ENCODE results near the gene SYNGR3. TPM values are rescaled to one million over a fixed set of nuclear protein-coding genes. Genes with fewer than 3 reads are reported as not detected.

SYNGR3 gene
- polyA plus RNA-seq, 1 donor from 2014 or later: 61.0 TPM

- no peak for TF ChIP-seq POLR2AphosphoS5 (IDR thresholded peaks at IDR 0.05)
- no peak for TF ChIP-seq EZH2 (IDR thresholded peaks at IDR 0.05; ENCODE audit: borderline replicate concordance, insufficient read depth, low read length, poor library complexity, severe bottlenecking)
- no peak for TF ChIP-seq CTCF (IDR thresholded peaks at IDR 0.05; ENCODE audit: poor library complexity, severe bottlenecking)
- TF ChIP-seq EP300 (conservative IDR thresholded peaks at IDR 0.05; ENCODE audit: poor library complexity, severe bottlenecking): no peak
- no peak for TF ChIP-seq SMC3 (conservative IDR thresholded peaks at IDR 0.05; ENCODE audit: poor library complexity)
- TF ChIP-seq RAD21 (conservative IDR thresholded peaks at IDR 0.05): no peak
- no peak for TF ChIP-seq TAF1 (IDR thresholded peaks at IDR 0.05; ENCODE audit: low read depth)
- no peak for TF ChIP-seq MXI1 (conservative IDR thresholded peaks at IDR 0.05; ENCODE audit: poor library complexity, severe bottlenecking)
- TF ChIP-seq REST (IDR thresholded peaks at IDR 0.05; ENCODE audit: borderline replicate concordance): no peak
- H3K9ac ChIP-seq (ENCODE audit: low read length): no peak overlapping the region
- H3K79me2 ChIP-seq (replicated peaks; ENCODE audit: insufficient read depth, low read length): no peaks in the 10 kb centered on the region
- no peaks in the 10 kb centered on the region for H3K27me3 ChIP-seq (ENCODE audit: insufficient read depth, low read depth, low read length)
- no peaks in the 10 kb centered on the region for H3K36me3 ChIP-seq (ENCODE audit: insufficient read depth, low read length)
- no peaks in the 10 kb centered on the region for H3K9me3 ChIP-seq (ENCODE audit: low read length)
- no peak overlapping the region for H2AFZ ChIP-seq (ENCODE audit: low read depth, low read length)
- H3F3A ChIP-seq (ENCODE audit: insufficient read depth, low read length, poor library complexity, severe bottlenecking): no peaks in the 10 kb centered on the region
- no peak overlapping the region for H3K4me3 ChIP-seq (ENCODE audit: low read length)
- H3K27ac ChIP-seq (ENCODE audit: low read length): no peak overlapping the region
- no peak overlapping the region for H3K4me2 ChIP-seq (ENCODE audit: low read length)
- H3K9me2 ChIP-seq (ENCODE audit: insufficient read depth, low read length): no peaks in the 10 kb centered on the region
- no peaks in the 10 kb centered on the region for H4K20me1 ChIP-seq (ENCODE audit: insufficient read depth)
Observed at GRCh38 chr16:2039274-2040031, 49.7 kb downstream of the SYNGR3 start.

- Histone ChIP-seq H3K9ac (ENCODE audit: low read length) (no peak overlapping the region), H3K9me3 (ENCODE audit: low read length) (no peaks in the 10 kb centered on the region), H4K20me1 (ENCODE audit: insufficient read depth) (no peaks in the 10 kb centered on the region), H3K9me2 (ENCODE audit: insufficient read depth, low read length) (no peaks in the 10 kb centered on the region), H3K4me2 (ENCODE audit: low read length) (no peak overlapping the region), H3K27ac (ENCODE audit: low read length) (no peak overlapping the region), H3K27me3 (ENCODE audit: insufficient read depth, low read depth, low read length) (no peaks in the 10 kb centered on the region), H2AFZ (ENCODE audit: low read depth, low read length) (no peak overlapping the region), H3K4me3 (ENCODE audit: low read length) (no peak overlapping the region), H3K36me3 (ENCODE audit: insufficient read depth, low read length) (no peaks in the 10 kb centered on the region), H3K79me2 (replicated peaks; ENCODE audit: insufficient read depth, low read length) (no peaks in the 10 kb centered on the region), H3F3A (ENCODE audit: insufficient read depth, low read length, poor library complexity, severe bottlenecking) (no peaks in the 10 kb centered on the region)
- TF ChIP-seq SMC3 (conservative IDR thresholded peaks at IDR 0.05; ENCODE audit: poor library complexity) (no peak), MXI1 (conservative IDR thresholded peaks at IDR 0.05; ENCODE audit: poor library complexity, severe bottlenecking) (no peak), POLR2AphosphoS5 (IDR thresholded peaks at IDR 0.05) (no peak), EZH2 (IDR thresholded peaks at IDR 0.05; ENCODE audit: borderline replicate concordance, insufficient read depth, low read length, poor library complexity, severe bottlenecking) (no peak), EP300 (conservative IDR thresholded peaks at IDR 0.05; ENCODE audit: poor library complexity, severe bottlenecking) (no peak), CTCF (IDR thresholded peaks at IDR 0.05; ENCODE audit: poor library complexity, severe bottlenecking) (no peak), RAD21 (conservative IDR thresholded peaks at IDR 0.05) (no peak), REST (IDR thresholded peaks at IDR 0.05; ENCODE audit: borderline replicate concordance) (no peak), TAF1 (IDR thresholded peaks at IDR 0.05; ENCODE audit: low read depth) (no peak)
Observed at GRCh38 chr16:2040041-2040786, 50.4 kb downstream of the SYNGR3 start.
